HG02763 (cell line): ENCODE results near the gene SPACDR.
"Not testable (repeated sequence)": the region's sequence is repeated elsewhere in the genome, so short reads cannot be mapped to it uniquely, and the experiment has no call there.

Experiments used
- ATAC-seq: cut with Tn5 transposase; IDR thresholded peaks from one replicate; pipeline ENCODE4 v1.9.1; 2021; ENCODE audit warnings: mild to moderate bottlenecking, moderate library complexity; ENCODE audit not compliant: unreplicated experiment

SPACDR gene, protein sequence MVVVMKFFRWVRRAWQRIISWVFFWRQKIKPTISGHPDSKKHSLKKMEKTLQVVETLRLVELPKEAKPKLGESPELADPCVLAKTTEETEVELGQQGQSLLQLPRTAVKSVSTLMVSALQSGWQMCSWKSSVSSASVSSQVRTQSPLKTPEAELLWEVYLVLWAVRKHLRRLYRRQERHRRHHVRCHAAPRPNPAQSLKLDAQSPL

DNA sequence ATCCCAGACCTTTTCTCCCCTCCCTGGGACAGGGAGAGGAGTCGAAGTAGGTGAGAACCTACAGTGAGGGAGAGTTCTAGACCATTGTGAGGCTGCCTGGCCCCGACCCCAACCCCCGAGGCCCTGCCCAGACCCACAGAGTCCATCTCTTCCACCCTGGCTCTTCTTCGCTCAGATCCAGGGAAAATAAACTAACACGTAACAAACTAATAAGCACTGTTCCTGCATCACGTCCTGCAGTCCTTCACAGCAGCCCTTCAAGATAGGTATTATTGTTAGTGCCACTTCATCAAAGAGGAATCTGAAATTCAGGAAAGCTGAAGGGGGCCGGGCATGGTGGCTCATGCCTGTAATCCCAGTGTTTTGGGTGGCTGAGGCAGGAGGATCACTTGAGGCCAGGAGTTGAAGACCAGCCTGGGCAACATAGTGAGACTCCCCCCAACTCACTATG lies at the start of gene SPACDR:
SPACDR (minus strand) TSS at position 51 of the 451 bp plus-strand sequence. CDS start 235 bp downstream, outside the sequence.
- no peak for ATAC-seq

DNA sequence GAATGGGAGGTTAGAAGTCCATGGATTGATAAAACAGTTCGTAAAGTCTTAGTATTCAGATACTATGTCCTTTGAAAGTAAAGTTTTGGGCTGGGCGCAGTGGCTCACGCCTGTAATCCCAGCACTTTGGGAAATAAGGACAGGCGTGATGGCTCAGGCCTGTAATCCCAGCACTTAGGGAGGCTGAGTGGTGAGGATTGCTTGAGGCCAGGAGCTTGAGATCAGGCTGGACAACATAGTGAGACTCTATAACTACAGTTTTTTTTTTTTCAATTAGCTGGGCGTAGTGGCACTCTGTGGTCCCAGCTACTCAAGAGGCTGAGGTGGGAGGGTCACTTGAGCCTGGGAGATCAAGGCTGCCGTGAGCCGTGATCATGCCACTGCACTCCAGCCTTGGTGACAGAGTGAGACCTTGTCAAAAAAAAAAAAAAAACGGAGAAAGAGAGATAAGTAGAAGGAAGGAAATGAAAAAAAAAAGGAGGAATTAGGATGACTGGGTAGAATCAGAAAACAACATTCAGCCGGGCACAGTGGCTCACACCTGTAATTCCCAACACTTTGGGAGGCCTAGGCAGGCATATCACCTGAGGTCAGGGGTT lies 49.3 kb upstream of the SPACDR start:
- ATAC-seq, result no peak

DNA sequence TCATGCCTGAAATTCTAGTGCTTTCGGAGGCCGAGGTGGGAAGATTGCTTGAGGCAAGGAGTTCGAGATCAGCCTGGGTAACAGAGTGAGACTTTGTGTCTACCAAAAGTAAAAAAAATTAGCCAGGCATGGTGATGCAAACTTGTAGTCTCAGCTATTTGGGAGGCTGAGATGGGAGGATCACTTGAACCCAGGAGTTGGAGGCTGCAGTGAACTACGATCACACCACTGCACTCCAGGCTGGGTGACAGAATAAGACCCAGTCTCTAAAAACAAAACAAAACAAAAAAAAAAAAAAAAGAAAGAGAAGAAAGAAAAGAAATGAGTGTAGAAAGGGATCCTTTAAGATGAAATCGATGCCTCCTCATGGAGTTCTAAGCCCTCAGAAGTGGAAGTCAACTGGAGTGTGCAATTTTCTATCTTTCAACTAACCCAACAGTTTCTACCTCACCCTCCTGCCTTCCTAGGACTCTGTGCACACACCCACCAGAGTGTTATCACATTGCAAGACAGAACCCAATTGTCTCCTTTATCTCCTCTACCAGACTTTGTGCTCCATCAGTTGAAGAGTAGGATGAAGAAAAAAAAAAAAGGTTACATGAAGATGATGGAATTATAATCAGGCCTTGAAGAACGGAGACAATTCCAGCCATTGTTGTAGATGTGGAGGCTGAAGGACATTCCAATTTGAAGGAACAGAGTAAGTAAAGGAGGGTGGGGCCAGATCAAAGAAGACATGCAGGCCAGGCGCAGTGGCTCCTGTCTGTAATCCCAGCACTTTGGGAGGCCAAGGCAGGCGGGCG lies 46.6 kb upstream of the SPACDR start:
- no peak for ATAC-seq

DNA sequence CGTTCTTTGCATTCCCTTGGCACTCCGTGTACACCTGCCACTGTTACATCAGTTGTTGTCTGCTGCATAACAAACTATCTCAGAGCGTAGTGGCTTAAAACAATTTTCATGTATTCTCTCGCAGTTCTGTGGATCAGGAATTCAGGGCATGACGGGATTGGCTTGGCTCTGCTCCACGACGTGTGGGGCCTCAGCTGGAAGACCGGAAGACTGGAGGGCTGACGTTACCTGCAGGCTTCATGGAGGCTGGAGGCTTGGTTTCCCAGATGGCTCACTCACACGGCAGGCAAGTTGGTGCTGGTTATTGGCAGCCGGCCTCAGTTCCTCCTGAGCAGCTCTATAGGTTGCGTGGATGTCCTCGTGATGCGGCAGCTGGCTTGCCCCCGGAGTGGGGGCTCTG lies 45.2 kb upstream of the SPACDR start:
- ATAC-seq, result no peak

DNA sequence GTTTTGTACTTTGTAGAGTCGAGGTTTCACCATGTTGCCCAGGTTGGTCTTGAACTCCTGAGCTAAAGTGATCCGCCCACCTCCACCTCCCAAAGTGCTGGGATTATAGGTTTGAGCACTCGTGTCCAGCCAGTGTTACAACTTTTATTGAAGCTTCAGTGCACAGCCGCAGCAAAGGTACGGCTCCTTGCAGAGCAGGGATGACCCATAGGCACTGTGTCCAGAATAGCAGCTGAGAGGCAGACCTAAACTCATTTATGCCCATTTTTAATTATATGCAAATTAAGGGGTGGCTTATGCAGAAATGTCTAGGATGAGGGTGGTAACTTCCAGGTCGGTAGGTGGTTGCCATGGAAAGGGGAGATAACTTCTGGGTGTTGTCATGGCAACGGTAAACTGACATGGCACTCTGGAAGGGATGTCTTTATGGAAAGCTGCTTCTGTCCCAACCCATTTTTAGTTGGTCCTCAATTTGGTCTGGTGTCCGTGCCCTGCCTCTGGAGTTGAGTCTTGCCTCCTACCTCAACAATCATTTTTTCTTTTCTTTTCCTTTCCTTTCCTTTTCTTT lies 42.4 kb upstream of the SPACDR start:
- ATAC-seq, result no peak

DNA sequence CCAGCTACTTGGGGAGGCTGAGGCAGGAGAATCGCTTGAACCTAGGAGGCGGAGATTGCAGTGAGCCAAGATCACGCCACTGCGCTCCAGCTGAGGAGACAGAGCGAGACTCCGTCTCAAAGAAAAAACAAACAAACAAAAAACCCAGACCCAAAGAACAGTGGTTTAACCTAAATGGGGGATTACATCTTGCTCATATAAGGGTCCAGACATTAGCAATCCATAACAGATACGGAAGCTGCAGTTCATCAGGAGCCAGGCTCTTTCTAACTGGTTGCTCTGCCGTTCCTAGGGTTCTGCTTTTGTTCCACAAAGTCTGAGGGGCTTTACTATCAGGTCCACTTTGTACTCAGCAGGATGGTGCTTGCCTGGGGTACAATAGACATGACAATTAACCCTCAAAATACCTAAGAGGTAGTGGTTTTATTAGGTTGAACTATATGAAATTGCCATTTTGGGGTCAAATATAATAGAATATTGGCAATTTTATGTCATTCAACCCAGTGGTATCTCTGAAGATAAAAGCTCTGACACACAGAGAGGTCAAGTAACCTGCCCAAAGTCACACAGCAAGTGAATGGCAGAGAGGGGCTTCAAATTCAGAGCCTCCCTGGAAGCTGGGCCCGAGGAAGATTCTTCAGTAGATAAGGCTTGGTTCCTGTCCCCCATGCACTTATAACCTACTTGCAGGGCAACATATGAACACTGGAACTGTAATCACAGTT lies 41.0 kb upstream of the SPACDR start:
- no peak for ATAC-seq

DNA sequence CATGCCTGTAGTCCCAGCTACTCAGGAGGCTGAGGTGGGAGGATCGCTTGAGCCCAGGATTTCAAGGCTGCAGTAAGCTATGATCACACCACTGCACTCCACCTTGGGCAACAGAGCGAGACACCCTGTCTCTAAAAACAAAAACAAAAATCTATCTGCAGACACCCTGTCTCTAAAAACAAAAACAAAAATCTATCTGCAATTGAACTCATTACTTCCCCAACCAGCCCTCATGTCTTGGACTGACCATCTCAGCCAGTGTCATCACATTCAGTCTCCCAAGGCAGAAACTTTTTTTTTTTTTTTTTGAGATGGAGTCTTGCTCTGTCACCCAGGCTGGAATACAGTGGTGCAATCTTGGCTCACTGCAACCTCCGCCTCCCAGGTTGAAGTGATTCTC lies 40.0 kb upstream of the SPACDR start:
- ATAC-seq, result not testable (repeated sequence)

DNA sequence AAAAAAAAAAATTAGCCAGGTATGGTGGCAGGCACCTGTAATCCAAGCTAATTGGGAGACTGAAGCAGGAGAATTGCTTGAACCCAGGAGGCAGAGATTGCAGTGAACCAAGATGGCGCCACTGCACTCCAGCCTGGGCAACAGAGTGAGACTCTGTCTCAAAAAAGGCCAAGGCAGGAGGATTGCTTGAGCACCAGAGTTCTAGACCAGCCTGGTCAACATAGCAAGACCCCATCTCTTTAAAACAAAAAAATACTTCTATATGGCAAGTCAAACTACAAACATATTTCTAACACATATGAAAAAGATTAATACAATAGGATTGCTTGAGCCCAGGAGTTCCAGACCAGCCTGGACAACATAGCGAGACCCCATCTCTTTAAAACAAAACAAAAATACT lies 36.7 kb upstream of the SPACDR start:
- ATAC-seq, result not testable (repeated sequence)

DNA sequence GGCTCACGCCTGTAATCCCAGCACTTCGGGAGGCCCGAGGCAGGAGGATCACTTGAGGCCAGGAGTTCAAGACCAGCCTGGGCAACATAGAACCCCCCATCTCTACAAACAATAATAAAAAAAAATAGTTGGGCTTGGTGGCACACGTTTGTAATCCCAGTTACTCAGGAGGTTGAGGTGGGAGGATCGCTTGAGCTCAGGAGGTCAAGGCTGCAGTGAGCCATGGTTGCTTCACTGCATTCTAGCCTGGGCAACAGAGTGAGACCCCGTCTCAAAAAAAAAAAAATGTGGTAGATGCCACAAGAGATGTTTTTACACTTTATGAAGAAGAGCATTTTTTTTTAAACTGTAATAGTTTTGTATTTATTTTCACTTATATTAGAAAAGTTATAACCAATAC lies 32.4 kb upstream of the SPACDR start:
- ATAC-seq, result no peak

DNA sequence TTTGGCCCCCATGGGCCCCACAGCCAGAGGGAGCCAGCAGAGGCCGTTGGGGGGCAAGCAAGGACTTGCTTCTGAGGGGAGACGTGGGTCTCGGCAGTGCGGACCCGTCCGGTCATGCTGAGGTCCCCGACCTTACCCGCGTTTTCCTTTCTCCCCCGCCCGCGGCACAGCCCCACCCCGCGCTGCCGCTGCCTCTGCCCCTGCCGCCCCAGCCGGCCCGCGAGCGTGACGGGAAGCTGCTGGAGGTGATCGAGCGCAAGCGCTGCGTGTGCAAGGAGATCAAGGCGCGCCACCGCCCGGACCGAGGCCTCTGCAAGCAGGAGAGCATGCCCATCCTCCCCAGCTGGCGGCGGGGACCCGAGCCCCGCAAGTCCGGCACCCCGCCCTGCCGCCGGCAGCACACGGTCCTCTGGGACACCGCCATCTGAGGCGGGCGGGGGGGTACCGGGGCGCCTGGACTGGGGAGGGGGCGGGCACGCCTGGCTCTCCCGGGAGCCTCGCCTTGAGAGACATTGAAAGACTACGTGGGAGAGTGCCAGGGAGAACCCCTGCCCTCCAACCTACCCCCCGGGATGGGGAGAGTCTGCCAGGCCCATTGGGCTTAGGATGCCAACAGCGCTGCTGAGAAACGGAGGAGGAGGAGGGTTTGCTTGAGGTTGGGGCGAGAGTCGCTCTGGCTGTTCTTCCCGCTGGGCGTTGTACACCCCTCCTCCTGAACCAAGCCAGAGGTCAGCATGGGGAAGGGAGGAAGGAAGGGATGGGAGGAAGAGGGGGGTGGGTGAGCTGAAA lies 29.6 kb upstream of the SPACDR start:
- no peak for ATAC-seq

DNA sequence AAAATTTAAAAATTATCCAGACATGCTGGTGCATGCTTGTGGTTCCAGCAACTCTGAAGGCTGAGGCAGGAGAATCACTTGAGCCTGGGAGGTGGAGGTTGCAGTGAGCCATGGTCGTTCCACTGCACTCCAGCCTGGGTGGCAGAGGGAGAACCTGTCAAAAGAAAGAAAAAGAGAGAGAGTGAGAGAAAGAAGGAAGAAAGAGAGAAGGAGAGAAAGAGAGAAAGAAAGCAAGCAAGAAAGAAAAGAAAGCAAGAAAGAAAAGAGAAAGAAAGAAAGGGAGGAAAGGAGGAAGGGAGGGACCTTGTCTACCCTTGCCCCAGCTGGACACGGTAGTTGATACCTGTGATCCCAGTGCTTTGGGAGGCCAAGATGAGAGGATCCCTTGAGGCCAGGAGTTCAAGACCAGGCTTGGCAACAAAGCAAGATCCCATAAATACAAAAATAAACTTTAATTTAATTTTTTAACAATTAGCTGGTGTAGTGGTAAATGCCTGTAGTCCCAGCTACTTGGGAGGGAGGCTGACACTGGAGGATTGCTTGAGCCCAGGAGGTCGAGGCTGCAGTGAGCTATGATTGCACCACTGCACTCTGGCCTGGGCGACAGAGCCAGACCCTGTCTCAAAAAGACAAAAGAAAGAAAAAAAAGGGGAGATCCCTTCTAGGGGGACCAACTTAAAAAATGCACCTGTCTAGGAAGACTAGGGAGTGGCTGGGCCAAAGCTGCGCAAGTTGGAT lies 28.8 kb upstream of the SPACDR start:
- no peak for ATAC-seq

DNA sequence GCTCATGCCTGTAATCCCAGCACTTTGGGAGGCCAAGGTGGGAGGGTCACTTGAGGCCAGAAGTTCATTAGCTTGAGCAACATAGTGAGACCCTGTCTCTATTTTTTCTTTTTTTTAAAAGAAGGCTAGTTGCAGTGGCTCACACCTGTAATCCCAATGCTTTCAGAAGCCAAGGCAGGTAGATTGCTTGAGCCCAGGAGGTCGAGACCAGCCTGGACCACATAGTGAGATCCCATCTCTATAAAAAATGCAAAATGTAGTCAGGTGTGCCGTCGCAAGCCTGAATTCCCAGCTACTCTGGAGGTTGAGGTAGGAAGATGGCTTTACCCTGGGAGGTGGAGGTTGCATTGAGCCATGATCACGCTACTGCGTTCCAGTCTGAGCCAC lies 27.1 kb upstream of the SPACDR start:
- no peak for ATAC-seq

DNA sequence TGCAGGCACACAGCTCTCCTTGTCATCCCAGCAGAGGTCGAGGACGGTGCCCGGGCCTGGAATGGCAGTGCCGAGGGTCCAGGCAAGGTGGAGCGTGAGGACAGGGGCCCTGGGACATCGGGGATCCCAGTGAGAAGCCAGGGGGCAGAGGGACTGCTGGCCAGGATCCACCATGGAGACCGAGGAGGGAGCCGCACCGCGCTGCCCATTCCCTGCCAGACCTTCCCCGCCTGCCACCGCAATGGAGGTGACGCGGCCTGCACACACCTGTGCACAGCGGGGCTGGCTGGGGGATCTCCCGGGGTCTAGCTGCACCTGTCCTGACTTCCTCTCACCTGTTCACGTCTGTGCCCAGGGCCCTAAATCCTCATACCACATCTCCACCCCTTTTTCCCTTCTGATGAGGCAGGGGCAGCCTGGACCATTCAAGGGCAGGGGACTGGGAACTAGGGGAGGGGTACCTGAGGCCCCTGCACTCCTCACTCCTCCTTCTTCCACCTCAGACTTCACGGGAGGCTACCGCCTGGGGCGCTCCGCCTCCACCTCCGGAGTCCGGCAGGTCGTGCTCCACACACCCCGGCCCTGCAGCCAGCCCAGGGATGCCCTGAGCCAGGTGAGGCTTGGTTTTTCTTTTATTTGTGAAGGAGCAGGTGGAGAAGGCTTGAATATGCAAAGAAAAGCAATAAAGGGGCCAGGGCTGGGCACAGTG lies 26.6 kb upstream of the SPACDR start:
- ATAC-seq, result no peak

DNA sequence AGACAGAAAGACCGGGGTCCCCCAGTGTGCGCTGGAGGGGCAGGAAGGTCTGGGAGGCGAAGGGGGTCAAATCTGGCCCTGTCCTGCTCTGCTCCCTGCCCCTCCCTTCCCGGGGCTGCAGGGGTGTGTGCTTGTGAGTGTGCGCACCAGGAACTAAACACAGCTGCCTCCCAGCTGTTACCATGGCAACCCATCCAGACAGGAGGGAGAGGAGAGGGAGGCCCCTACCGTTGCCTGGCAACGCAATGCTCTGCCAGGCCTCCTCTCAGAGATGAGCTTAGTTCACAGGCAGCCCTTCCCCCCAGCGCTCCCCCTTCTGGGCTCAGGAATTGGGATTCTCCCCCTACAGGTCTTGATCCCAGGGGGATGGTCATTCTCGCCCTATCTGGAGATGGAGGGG lies 25.8 kb upstream of the SPACDR start:
- no peak for ATAC-seq

DNA sequence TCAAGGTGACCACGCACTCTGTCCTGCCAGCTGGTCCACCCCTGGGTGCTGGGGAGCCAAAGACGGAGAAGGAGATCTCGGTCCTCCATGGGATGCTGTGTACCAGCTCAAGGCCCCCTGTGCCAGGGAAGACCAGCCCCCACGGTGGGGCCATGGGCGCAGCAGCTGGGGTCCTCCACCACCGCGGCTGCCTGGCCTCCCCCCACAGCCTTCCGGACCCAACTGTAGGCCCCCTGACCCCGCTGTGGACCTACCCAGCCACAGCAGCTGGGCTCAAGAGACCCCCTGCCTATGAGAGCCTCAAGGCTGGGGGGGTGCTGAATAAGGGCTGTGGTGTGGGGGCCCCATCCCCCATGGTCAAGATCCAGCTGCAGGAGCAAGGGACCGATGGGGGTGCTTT lies 25.1 kb upstream of the SPACDR start:
- ATAC-seq, result no peak

DNA sequence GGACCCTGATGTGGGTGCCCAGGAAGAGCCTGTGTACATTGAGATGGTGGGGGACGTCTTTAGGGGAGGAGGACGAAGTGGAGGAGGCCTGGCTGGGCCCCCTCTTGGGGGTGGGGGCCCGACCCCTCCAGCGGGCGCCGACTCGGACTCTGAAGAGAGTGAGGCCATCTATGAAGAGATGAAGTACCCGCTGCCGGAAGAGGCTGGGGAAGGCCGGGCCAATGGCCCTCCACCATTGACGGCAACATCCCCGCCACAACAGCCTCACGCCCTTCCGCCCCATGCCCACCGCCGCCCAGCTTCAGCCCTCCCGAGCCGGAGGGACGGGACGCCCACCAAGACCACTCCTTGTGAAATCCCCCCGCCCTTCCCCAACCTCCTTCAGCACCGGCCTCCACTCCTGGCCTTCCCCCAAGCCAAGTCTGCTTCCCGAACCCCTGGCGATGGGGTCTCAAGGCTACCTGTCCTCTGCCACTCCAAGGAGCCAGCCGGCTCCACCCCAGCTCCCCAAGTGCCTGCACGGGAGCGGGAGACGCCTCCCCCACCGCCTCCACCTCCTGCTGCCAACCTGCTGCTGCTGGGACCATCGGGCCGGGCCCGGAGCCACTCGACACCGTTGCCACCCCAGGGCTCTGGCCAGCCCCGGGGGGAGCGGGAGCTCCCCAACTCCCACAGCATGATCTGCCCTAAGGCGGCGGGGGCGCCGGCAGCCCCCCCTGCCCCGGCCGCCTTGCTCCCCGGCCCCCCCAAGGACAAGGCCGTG lies 24.5 kb upstream of the SPACDR start:
- ATAC-seq, result no peak

DNA sequence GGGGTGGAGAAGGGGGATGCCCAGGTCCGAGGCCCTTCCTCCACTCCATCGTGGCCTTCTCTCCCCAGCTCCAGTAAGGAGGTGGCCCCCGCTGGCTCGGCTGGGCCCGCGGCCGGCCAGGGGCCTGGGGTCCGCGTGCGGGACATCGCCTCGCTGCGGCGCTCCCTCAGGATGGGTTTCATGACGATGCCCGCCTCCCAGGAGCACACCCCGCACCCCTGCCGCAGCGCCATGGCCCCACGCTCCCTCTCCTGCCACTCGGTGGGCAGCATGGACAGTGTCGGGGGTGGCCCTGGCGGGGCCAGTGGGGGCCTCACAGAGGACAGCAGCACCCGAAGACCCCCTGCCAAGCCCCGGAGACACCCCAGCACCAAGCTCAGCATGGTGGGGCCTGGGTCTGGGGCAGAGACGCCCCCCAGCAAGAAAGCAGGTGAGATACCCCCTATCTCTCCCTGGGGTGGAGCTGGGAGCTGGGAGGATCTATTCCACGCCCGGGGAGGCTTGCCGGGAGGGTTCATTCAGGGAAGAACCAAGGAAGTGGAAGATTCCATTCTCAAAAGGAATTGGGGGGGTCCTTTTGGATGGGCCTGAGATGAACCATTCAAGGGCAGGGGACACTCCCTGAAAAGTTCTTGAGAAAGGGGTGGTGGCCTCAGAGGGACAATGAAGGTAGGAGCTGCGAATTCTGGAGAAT lies 22.8 kb upstream of the SPACDR start:
- ATAC-seq, result no peak
